Spleen (tissue), 11 donors: ENCODE data around the gene NDUFC1. TPM values are rescaled to one million over a fixed set of nuclear protein-coding genes. Genes with fewer than 3 reads are reported as not detected.
A peak's percentile ranks its signal among the peaks of the same experiment; 100 is the strongest.

Source experiments
- DNase-seq: peaks from one replicate; pipeline ENCODE4 v3.0.0-alpha.2; 2020
- H3K27ac ChIP-seq, 8 donors: fragments of 200-600 bp; sonication (generic) in 7 of 8; 1 replicate in 4 of 8; 2 replicates in 4 of 8; pipeline versions ENCODE4 v1.5.0 to v1.8.0; 2016 to 2021; ENCODE audit warnings: inconsistent platforms in 4 of 8, mild to moderate bottlenecking in 4 of 8, moderate library complexity in 1 of 8
- H3K27me3 ChIP-seq, 7 donors: fragments of 200-600 bp; sonication (generic) in 6 of 7; replicated peaks in 1 of 7; 1 replicate in 4 of 7; 2 replicates in 3 of 7; pipeline versions ENCODE4 v1.5.0 to v1.8.0; 2016 to 2021; ENCODE audit warnings: inconsistent platforms in 3 of 7, mild to moderate bottlenecking in 1 of 7
- H3K36me3 ChIP-seq, 6 donors: fragments of 200-600 bp; sonication (generic) in 5 of 6; 1 replicate in 4 of 6; 2 replicates in 2 of 6; pipeline versions ENCODE4 v1.5.0 to v1.8.0; 2016 to 2021; ENCODE audit warnings: inconsistent platforms in 2 of 6
- H3K4me1 ChIP-seq, 6 donors: fragments of 200-600 bp; sonication (generic) in 5 of 6; 1 replicate in 3 of 6; 2 replicates in 3 of 6; pipeline versions ENCODE4 v1.5.0 to v1.8.0; 2016 to 2021; ENCODE audit warnings: inconsistent platforms in 3 of 6
- H3K4me3 ChIP-seq, 8 donors: fragments of 200-600 bp; sonication (generic) in 7 of 8; 1 replicate in 4 of 8; 2 replicates in 4 of 8; pipeline versions ENCODE4 v1.5.0 to v1.8.0; 2016 to 2021; ENCODE audit warnings: inconsistent platforms in 4 of 8, mild to moderate bottlenecking in 4 of 8, moderate library complexity in 2 of 8
- H3K9me3 ChIP-seq, 8 donors: fragments of 200-600 bp; sonication (generic) in 7 of 8; 1 replicate in 4 of 8; 2 replicates in 4 of 8; pipeline versions ENCODE4 v1.5.0 to v1.8.0; 2016 to 2021; ENCODE audit warnings: inconsistent platforms in 4 of 8
- POLR2A ChIP-seq, 3 donors: fragments of 450-650 bp; IDR thresholded peaks; one replicate each; pipeline ENCODE4 v1.5.1; 2017; ENCODE audit warnings: antibody characterized with exemption in 3 of 3, mild to moderate bottlenecking in 1 of 3
- POLR2AphosphoS5 ChIP-seq, 3 donors: sonication (generic); formaldehyde crosslinking; IDR thresholded peaks; one replicate each; pipeline ENCODE4 v1.5.1; 2017; ENCODE audit warnings: antibody characterized with exemption in 3 of 3
- WGBS, 5 donors: extraction: QIAGEN DNeasy Blood & Tissue Kit in 3 of 5; methylation state at CpG; one replicate each; pipeline versions ENCODE4 v1.1.5 to v1.1.7; 2013 to 2018; 5-methylcytosine and 5-hydroxymethylcytosine counted together
- intact Hi-C: fragments of 100-400 bp; cut with DNase I; formaldehyde crosslinking; loops from one replicate; pipeline ENCODE4 v1.15.0; 2023; ENCODE audit warnings: low total_unique reads
- polyA plus RNA-seq, 3 donors: library from polyadenylated mRNA; stranded (reverse); fragments of 200-250 nt; gene quantifications; one replicate each; pipeline ENCODE4 v1.2.1, GENCODE V29; 2013
- total RNA-seq, 7 donors: library from RNA; depleted of rRNA in 3 of 7; stranded (reverse); fragments of >200 nt in 3 of 7; fragmentation: NEBNext Ultra II Directional in 4 of 7; extraction: Animal tissue kit (Norgen Biotek cat#: 25700) in 4 of 7; gene quantifications; one replicate each; pipeline versions ENCODE4 v1.1.0 to v1.2.1, GENCODE V29; 2016 to 2021
- TF ChIP-seq, protein P1 (sequence below), 11 experiments: fragments of 200-600 bp in 7 of 11; fragments of 450-650 bp in 4 of 11; sonication (generic) in 4 of 11; IDR thresholded peaks in 8 of 11; conservative IDR thresholded peaks in 3 of 11; 1 replicate in 7 of 11; 2 replicates in 4 of 11; pipeline versions ENCODE4 v1.4.0 to v1.8.0; 2016 to 2021; ENCODE audit warnings: antibody characterized with exemption in 11 of 11, inconsistent platforms in 4 of 11, mild to moderate bottlenecking in 1 of 11
- donor health status: healthy with polysubstance abuse.
- donor health status: DM: no; HTN: no; CAD: no; lungs with moderate emphysema.
- donor health status: DM: no; HTN: no; CAD: no.
- donor health status: Bipolar disorder and iron deficiency.
- donor health status: healthy.
- donor health status: DM: no; HTN: no; CAD: no.
- donor health status: DM: yes; HTN: yes; CAD: no.

The NDUFC1 gene
- total and polyA plus RNA-seq, 10 donors: 27.8 to 92.8 (median 46.3) TPM

DNA sequence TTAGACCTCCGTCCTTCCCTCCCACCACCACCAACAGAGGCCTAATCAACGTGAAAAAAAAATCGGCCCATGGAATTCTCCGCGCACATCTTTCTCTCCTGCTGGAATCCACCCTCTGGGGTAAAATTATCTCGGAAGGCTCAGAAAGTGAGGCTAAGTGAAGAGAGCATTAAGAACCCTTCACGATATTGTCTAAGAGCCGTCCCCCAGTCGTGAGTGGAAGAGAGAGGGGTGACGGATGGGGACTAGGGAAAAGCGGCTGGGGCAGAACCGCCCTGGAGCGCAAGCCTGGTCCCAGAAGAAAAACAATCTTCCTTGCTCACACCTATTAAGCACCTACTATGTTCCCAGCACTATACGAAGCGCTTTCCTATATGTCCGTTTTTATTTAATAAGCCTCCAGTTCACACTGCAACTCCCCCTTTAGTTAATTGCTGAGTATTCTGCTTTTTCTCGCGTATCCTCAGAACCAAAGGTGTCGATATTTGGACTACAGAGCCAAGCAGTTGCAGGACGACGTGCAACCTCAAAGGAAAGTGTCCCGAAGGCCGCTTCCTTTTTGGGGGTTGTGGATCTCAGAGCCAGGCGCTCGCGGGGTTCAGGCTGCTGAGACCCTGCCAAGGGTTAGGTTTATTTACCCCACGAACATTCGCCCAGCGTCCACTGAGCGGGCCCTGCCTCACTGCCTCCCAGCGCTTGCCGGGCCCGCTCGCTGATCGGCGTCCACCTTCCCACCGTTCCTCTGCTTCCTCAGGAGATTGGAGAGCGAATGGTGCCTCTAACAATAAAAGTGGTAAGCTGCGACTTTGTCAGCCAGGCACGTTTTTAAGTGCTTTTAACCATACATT lies 23.1 kb downstream of the NDUFC1 start:
- Histone ChIP-seq H3K9me3 (peaks cover 0 to 2% (median under 1%) of the 10 kb centered on the region in 8 donors), H3K4me1 (peaks cover 14 to 24% (median 19%) of the 10 kb centered on the region in 6 donors), H3K4me3 (peak overlapping the region; percentile 6 to 73 (median 42)), H3K36me3 (no peaks in the 10 kb centered on the region), H3K27ac (no peak overlapping the region), H3K27me3 (peaks cover 0 to 66% (median 33%) of the 10 kb centered on the region in 7 donors)
- intact Hi-C loops: no loop called here
- TF ChIP-seq, protein P1, sequence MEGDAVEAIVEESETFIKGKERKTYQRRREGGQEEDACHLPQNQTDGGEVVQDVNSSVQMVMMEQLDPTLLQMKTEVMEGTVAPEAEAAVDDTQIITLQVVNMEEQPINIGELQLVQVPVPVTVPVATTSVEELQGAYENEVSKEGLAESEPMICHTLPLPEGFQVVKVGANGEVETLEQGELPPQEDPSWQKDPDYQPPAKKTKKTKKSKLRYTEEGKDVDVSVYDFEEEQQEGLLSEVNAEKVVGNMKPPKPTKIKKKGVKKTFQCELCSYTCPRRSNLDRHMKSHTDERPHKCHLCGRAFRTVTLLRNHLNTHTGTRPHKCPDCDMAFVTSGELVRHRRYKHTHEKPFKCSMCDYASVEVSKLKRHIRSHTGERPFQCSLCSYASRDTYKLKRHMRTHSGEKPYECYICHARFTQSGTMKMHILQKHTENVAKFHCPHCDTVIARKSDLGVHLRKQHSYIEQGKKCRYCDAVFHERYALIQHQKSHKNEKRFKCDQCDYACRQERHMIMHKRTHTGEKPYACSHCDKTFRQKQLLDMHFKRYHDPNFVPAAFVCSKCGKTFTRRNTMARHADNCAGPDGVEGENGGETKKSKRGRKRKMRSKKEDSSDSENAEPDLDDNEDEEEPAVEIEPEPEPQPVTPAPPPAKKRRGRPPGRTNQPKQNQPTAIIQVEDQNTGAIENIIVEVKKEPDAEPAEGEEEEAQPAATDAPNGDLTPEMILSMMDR (IDR thresholded peaks at IDR 0.05 in 8 of 11, conservative IDR thresholded peaks at IDR 0.05 in 3 of 11): no peak
- TF ChIP-seq POLR2AphosphoS5 (IDR thresholded peaks at IDR 0.05): no peak
- TF ChIP-seq POLR2A (IDR thresholded peaks at IDR 0.05): no peak
- DNase-seq: peak; percentile 80
- 10 to 22% (median 13%) methylated on average over 38 to 40 of the region's 40 CpGs for WGBS, 5 donors

GRCh38 chr4:139278485-139278884 lies 23.8 kb downstream of the NDUFC1 start:
- TF ChIP-seq POLR2AphosphoS5 (IDR thresholded peaks at IDR 0.05) (no peak), POLR2A (IDR thresholded peaks at IDR 0.05) (no peak)
- TF ChIP-seq, protein P1 (IDR thresholded peaks at IDR 0.05 in 8 of 11, conservative IDR thresholded peaks at IDR 0.05 in 3 of 11): no peak
- WGBS, 5 donors: 52 to 82% (median 59%) methylated on average over 16 of the region's 16 CpGs
- H3K9me3 ChIP-seq: no peaks in the 10 kb centered on the region
- peaks cover 14 to 24% (median 19%) of the 10 kb centered on the region in 6 donors for H3K4me1 ChIP-seq
- H3K4me3 ChIP-seq: peak overlapping the region in 4 of 8 donors; percentile 42 to 73 (median 44)
- H3K36me3 ChIP-seq: no peaks in the 10 kb centered on the region
- intact Hi-C loops: no loop called here
- peaks cover 0 to 66% (median 33%) of the 10 kb centered on the region in 7 donors for H3K27me3 ChIP-seq
- no peak overlapping the region for H3K27ac ChIP-seq
- no peak for DNase-seq

- no peak for DNase-seq
- Histone ChIP-seq H3K27ac (no peak overlapping the region), H3K4me3 (no peak overlapping the region), H3K36me3 (no peaks in the 10 kb centered on the region), H3K4me1 (peaks cover 14 to 22% (median 18%) of the 10 kb centered on the region in 6 donors), H3K27me3 (peaks cover 0 to 58% (median 30%) of the 10 kb centered on the region in 7 donors), H3K9me3 (no peaks in the 10 kb centered on the region)
- TF ChIP-seq POLR2A (IDR thresholded peaks at IDR 0.05) (no peak), POLR2AphosphoS5 (IDR thresholded peaks at IDR 0.05) (no peak)
- TF ChIP-seq, protein P1 (IDR thresholded peaks at IDR 0.05 in 8 of 11, conservative IDR thresholded peaks at IDR 0.05 in 3 of 11): no peak
- intact Hi-C loops: no loop called here
- WGBS, 5 donors: 81 to 96% (median 89%) methylated on average over 4 of the region's 4 CpGs
Measured at GRCh38 chr4:139275281-139275735, 27.0 kb downstream of the NDUFC1 start.

DNA sequence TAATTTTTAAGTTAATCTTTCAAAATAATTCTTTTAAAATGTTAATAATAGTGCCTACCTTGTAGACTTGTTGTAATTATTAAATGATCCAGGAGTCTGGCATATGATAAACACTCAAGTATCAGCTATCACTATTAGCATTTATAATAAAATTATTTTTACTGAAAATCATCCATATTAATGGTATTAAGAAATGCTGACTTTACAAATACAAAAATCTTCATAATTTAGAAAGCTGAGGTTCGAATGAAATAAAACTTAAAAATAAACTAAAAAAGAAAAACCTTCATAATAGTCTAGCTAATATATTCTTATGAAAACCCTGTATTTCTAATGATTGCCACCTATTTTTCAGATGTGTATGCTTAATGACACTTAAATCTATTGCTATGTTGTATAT lies 27.5 kb downstream of the NDUFC1 start:
- TF ChIP-seq POLR2A (IDR thresholded peaks at IDR 0.05): no peak
- TF ChIP-seq POLR2AphosphoS5 (IDR thresholded peaks at IDR 0.05): no peak
- TF ChIP-seq, protein P1 (IDR thresholded peaks at IDR 0.05 in 8 of 11, conservative IDR thresholded peaks at IDR 0.05 in 3 of 11): no peak
- intact Hi-C loops: no loop called here
- WGBS, 5 donors: 88 to 98% (median 91%) methylated on average over 1 of the region's 1 CpG
- DNase-seq: no peak
- Histone ChIP-seq H3K36me3 (no peaks in the 10 kb centered on the region), H3K4me3 (no peak overlapping the region), H3K9me3 (no peaks in the 10 kb centered on the region), H3K27me3 (peaks cover 0 to 52% (median 25%) of the 10 kb centered on the region in 7 donors), H3K27ac (no peak overlapping the region), H3K4me1 (peaks cover 9 to 17% (median 13%) of the 10 kb centered on the region in 6 donors)
